ENCODE data around the gene CAMKMT. TPM values are rescaled to one million over a fixed set of nuclear protein-coding genes. Genes with fewer than 3 reads are reported as not detected.

CAMKMT gene
- total RNA-seq, 2 donors from 2014 or later, result 10.7 to 11.6 TPM

GRCh38 chr2:44743473-44743872, 381.7 kb downstream of the CAMKMT start:
- no peaks in the 10 kb centered on the region for H3K4me1 ChIP-seq
- no peaks in the 10 kb centered on the region for H3K27me3 ChIP-seq
- H3K27ac ChIP-seq, result no peak overlapping the region
- no peaks in the 10 kb centered on the region for H3K9me3 ChIP-seq
- no peaks in the 10 kb centered on the region for H3K36me3 ChIP-seq
- no peak for DNase-seq
- H3K9ac ChIP-seq (ENCODE audit: low read depth in 2 of 2, low read length in 2 of 2), result no peak overlapping the region
- no peak for TF ChIP-seq CTCF (IDR thresholded peaks at IDR 0.05)
- intact Hi-C loops (cut with DNase I), result no loop called here
- no peak overlapping the region for H3K4me3 ChIP-seq

- Histone ChIP-seq H3K4me1 (no peaks in the 10 kb centered on the region), H3K9me3 (no peaks in the 10 kb centered on the region), H3K4me3 (no peak overlapping the region), H3K27me3 (no peaks in the 10 kb centered on the region), H3K27ac (no peak overlapping the region), H3K9ac (ENCODE audit: low read depth in 2 of 2, low read length in 2 of 2) (no peak overlapping the region), H3K36me3 (no peaks in the 10 kb centered on the region)
- TF ChIP-seq CTCF (IDR thresholded peaks at IDR 0.05), result no peak
- no peak for DNase-seq
- intact Hi-C loops (cut with DNase I), result no loop called here
These were observed 383.5 kb downstream of the CAMKMT start for GRCh38 chr2:44744961-44745892.

- intact Hi-C loops (cut with DNase I), result no loop called here
- TF ChIP-seq CTCF (IDR thresholded peaks at IDR 0.05), result no peak
- H3K9me3 ChIP-seq, result no peaks in the 10 kb centered on the region
- no peak overlapping the region for H3K4me3 ChIP-seq
- H3K9ac ChIP-seq (ENCODE audit: low read depth in 2 of 2, low read length in 2 of 2), result no peak overlapping the region
- H3K4me1 ChIP-seq, result no peaks in the 10 kb centered on the region
- H3K36me3 ChIP-seq, result no peaks in the 10 kb centered on the region
- H3K27me3 ChIP-seq, result no peaks in the 10 kb centered on the region
- H3K27ac ChIP-seq, result no peak overlapping the region
- DNase-seq, result no peak
These were observed 384.4 kb downstream of the CAMKMT start for GRCh38 chr2:44745922-44746766.

GRCh38 chr2:44746856-44747615, 385.3 kb downstream of the CAMKMT start:
- H3K4me1 ChIP-seq, result no peaks in the 10 kb centered on the region
- DNase-seq, result no peak

More at GRCh38 chr2:44746856-44747615, 385.3 kb downstream of the CAMKMT start:
- Histone ChIP-seq H3K4me3 (no peak overlapping the region), H3K9ac (ENCODE audit: low read depth in 2 of 2, low read length in 2 of 2) (no peak overlapping the region), H3K9me3 (no peaks in the 10 kb centered on the region), H3K27ac (no peak overlapping the region), H3K27me3 (no peaks in the 10 kb centered on the region), H3K36me3 (no peaks in the 10 kb centered on the region)
- intact Hi-C loops (cut with DNase I), result no loop called here
- TF ChIP-seq CTCF (IDR thresholded peaks at IDR 0.05), result no peak

Measured in colonic mucosa (tissue), 4 donors.